ENCODE data around the gene NTF3.

The NTF3 gene

DNA sequence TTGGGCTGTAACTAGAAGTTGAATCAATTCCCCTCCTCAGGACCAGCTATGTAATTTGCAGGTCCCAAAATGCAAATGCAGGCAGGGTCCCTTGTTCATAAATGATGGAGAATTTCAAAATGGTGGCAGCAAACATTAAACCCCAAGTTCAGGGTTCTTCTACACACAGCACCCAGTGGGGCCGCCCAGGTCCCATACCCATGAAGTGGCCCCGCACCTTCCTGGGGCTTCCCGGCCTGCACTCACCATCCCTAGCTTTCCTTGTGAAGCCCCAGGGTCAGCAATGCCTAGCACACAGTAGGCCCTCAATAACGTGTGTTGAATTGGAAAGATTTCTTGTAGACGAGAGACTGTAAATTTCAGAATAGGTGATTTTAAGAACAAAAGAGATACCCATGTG lies 76.0 kb downstream of the NTF3 start:
- Histone ChIP-seq H3K27ac (ENCODE audit: insufficient read depth, low read length, poor library complexity, severe bottlenecking) (no peak overlapping the region), H3K4me1 (ENCODE audit: control insufficient read depth, insufficient read depth, low read length, poor library complexity, severe bottlenecking) (no peaks in the 10 kb centered on the region), H3K9me3 (ENCODE audit: control insufficient read depth, low read length) (no peaks in the 10 kb centered on the region), H3K27me3 (replicated peaks; ENCODE audit: control insufficient read depth, insufficient read depth, low read length, poor library complexity, severe bottlenecking) (no peaks in the 10 kb centered on the region), H3K4me3 (ENCODE audit: insufficient read depth, low read depth, low read length, poor library complexity, severe bottlenecking) (no peak overlapping the region), H3K36me3 (ENCODE audit: control insufficient read depth, insufficient read depth, low read length) (no peaks in the 10 kb centered on the region)
- no peak for DNase-seq

DNA sequence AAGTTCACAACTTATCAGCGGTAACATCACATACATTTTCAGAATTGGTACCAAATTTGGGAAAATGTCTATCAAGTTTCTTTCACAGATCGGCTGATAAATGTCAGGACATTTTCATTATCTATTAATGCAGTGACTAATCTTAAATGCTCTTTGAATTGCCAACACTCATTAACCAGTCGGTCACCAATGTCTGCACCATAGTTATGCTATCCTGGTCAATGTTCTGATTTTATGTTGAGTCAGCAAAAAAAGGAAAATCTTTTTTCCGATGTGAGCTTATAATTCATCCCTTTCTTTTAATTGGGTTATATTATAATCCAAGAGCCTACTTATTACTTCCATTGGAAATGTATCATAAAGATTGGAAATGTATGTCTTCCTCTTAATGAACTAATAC lies 77.2 kb downstream of the NTF3 start:
- Histone ChIP-seq H3K9me3 (ENCODE audit: control insufficient read depth, low read length) (no peaks in the 10 kb centered on the region), H3K27ac (ENCODE audit: insufficient read depth, low read length, poor library complexity, severe bottlenecking) (no peak overlapping the region), H3K4me3 (ENCODE audit: insufficient read depth, low read depth, low read length, poor library complexity, severe bottlenecking) (no peak overlapping the region), H3K27me3 (replicated peaks; ENCODE audit: control insufficient read depth, insufficient read depth, low read length, poor library complexity, severe bottlenecking) (no peaks in the 10 kb centered on the region), H3K4me1 (ENCODE audit: control insufficient read depth, insufficient read depth, low read length, poor library complexity, severe bottlenecking) (no peaks in the 10 kb centered on the region), H3K36me3 (ENCODE audit: control insufficient read depth, insufficient read depth, low read length) (no peaks in the 10 kb centered on the region)
- DNase-seq = no peak

- no peak for DNase-seq
- H3K36me3 ChIP-seq (ENCODE audit: control insufficient read depth, insufficient read depth, low read length) = no peaks in the 10 kb centered on the region
- no peaks in the 10 kb centered on the region for H3K9me3 ChIP-seq (ENCODE audit: control insufficient read depth, low read length)
- no peak overlapping the region for H3K27ac ChIP-seq (ENCODE audit: insufficient read depth, low read length, poor library complexity, severe bottlenecking)
- H3K4me1 ChIP-seq (ENCODE audit: control insufficient read depth, insufficient read depth, low read length, poor library complexity, severe bottlenecking) = no peaks in the 10 kb centered on the region
- no peaks in the 10 kb centered on the region for H3K27me3 ChIP-seq (replicated peaks; ENCODE audit: control insufficient read depth, insufficient read depth, low read length, poor library complexity, severe bottlenecking)
- no peak overlapping the region for H3K4me3 ChIP-seq (ENCODE audit: insufficient read depth, low read depth, low read length, poor library complexity, severe bottlenecking)
These were observed 77.6 kb downstream of the NTF3 start for GRCh38 chr12:5509557-5509956.

DNA sequence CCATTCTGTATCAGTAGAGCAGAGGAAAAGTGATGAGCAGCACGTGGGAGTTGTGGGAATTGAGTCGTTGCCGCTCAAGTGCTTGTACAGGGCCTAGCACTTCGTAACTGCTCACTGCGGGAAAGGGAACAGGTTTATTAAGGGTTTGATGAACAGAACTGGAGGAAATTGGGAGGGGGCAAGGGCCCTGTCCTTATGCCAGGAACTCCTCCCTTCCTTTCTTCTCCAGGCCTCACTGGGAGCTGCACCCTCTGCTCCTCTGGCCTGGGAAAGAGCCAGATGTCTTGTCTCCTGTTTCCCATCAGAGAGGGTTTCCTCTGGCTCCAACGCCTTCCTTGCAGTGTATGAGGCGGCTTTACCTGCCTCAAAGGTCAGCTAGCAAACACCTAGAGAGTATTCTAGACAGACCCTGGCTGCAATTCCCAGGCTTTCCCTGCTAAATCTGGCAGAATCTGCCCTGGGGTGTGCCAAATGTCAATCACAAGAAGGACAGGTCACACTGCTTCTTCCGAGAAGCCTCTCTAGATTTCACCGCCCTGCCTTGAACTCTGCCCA lies 78.4 kb downstream of the NTF3 start:
- Histone ChIP-seq H3K36me3 (ENCODE audit: control insufficient read depth, insufficient read depth, low read length) (no peaks in the 10 kb centered on the region), H3K9me3 (ENCODE audit: control insufficient read depth, low read length) (no peaks in the 10 kb centered on the region), H3K27ac (ENCODE audit: insufficient read depth, low read length, poor library complexity, severe bottlenecking) (no peak overlapping the region), H3K4me1 (ENCODE audit: control insufficient read depth, insufficient read depth, low read length, poor library complexity, severe bottlenecking) (no peaks in the 10 kb centered on the region), H3K27me3 (replicated peaks; ENCODE audit: control insufficient read depth, insufficient read depth, low read length, poor library complexity, severe bottlenecking) (no peaks in the 10 kb centered on the region), H3K4me3 (ENCODE audit: insufficient read depth, low read depth, low read length, poor library complexity, severe bottlenecking) (no peak overlapping the region)
- no peak for DNase-seq

- no peak overlapping the region for H3K4me3 ChIP-seq (ENCODE audit: insufficient read depth, low read depth, low read length, poor library complexity, severe bottlenecking)
- no peaks in the 10 kb centered on the region for H3K36me3 ChIP-seq (ENCODE audit: control insufficient read depth, insufficient read depth, low read length)
- no peaks in the 10 kb centered on the region for H3K9me3 ChIP-seq (ENCODE audit: control insufficient read depth, low read length)
- no peaks in the 10 kb centered on the region for H3K27me3 ChIP-seq (replicated peaks; ENCODE audit: control insufficient read depth, insufficient read depth, low read length, poor library complexity, severe bottlenecking)
- H3K27ac ChIP-seq (ENCODE audit: insufficient read depth, low read length, poor library complexity, severe bottlenecking) = no peak overlapping the region
- no peaks in the 10 kb centered on the region for H3K4me1 ChIP-seq (ENCODE audit: control insufficient read depth, insufficient read depth, low read length, poor library complexity, severe bottlenecking)
- DNase-seq = no peak
These were observed 79.3 kb downstream of the NTF3 start for GRCh38 chr12:5511256-5511643.

DNA sequence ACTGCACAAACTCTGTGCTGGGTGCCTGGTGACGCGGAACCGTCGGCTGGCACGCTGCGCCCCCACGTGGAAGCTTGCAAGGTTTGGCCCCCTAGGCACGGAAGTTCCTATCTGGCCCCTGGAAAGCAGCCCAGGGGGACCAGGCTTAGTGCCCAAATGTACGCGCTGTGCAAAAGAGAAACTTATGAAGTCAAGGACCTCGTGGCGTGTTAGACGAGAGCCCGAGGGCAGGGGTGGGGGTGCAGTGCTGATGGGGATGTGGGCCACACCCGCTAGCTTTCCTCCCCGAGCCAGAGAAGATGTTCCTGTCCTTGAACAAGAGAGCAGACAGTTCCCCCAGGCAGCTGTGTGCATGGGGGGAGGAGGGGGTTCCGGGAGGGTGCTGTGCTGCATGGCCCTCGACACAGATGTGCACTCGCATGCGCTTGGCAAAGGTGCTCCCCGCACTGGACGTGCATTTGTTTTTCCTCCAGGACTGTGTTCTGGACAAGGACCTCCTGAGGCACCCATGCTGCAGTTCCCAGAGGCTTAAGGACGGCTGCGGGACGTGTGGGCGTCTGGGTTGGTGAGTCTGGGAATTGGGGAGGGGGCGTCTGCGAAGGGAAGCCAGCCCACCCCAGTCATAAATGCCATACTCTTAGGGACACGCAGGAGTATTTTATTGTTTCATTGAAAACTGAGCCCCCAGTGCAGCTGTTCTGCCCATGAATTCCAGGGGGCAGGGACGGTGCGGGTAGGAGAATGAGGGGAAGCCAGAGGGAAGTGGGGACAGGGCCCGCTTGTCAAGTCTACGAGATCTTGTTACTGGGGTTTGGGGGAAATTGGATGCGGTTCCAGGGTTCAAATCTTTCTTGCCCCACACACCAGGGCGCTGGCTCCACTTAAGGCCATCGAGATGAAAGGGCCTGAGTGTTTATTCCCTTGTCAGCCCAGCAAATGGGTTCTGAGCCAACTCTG lies 80.0 kb downstream of the NTF3 start:
- no peak for DNase-seq
- H3K4me1 ChIP-seq (ENCODE audit: control insufficient read depth, insufficient read depth, low read length, poor library complexity, severe bottlenecking) = no peaks in the 10 kb centered on the region
- H3K36me3 ChIP-seq (ENCODE audit: control insufficient read depth, insufficient read depth, low read length) = no peaks in the 10 kb centered on the region
- no peaks in the 10 kb centered on the region for H3K9me3 ChIP-seq (ENCODE audit: control insufficient read depth, low read length)
- no peaks in the 10 kb centered on the region for H3K27me3 ChIP-seq (replicated peaks; ENCODE audit: control insufficient read depth, insufficient read depth, low read length, poor library complexity, severe bottlenecking)
- H3K27ac ChIP-seq (ENCODE audit: insufficient read depth, low read length, poor library complexity, severe bottlenecking) = no peak overlapping the region
- no peak overlapping the region for H3K4me3 ChIP-seq (ENCODE audit: insufficient read depth, low read depth, low read length, poor library complexity, severe bottlenecking)

DNA sequence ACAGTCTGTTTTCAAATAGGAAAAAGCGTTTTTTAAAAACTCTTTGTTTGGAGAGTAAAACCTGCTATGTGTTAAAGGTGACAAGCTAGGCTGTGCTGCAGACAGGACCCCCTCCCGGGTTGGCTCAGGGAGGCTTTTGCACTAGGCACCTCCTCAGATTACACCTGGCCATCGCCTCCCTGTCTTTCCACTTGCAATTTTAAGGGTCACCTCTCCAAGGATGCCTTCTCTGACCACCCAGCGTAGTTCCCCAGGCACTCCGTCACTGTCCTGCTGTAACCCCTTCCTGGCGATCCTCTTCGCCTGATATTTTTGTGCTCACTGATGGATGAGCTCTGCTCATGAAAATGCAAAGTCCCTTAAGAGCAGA lies 80.7 kb downstream of the NTF3 start:
- H3K27me3 ChIP-seq (replicated peaks; ENCODE audit: control insufficient read depth, insufficient read depth, low read length, poor library complexity, severe bottlenecking) = no peaks in the 10 kb centered on the region
- no peak for DNase-seq

DNA sequence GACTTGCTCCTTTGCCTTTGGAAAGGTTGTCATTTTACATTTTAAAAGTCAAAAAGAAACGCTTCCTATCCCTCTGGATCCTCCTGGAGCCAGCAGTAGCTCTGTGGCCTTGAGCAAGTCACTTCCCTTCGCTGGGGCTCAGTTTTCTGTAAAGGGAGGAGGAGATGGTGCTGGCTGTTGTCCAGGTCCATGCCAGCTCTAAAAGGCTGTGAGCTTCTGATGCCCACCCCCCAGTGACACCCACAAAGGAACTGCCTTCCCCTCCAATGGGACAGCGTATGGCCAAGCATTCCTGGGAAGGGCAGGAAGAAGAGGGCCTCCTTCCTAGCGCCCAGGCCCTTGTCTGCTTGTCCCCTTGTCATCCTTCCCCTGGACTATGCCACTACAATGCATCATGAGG lies 81.5 kb downstream of the NTF3 start:
- H3K27ac ChIP-seq (ENCODE audit: insufficient read depth, low read length, poor library complexity, severe bottlenecking) = no peak overlapping the region
- DNase-seq = no peak
- H3K36me3 ChIP-seq (ENCODE audit: control insufficient read depth, insufficient read depth, low read length) = no peaks in the 10 kb centered on the region
- no peaks in the 10 kb centered on the region for H3K4me1 ChIP-seq (ENCODE audit: control insufficient read depth, insufficient read depth, low read length, poor library complexity, severe bottlenecking)
- no peaks in the 10 kb centered on the region for H3K9me3 ChIP-seq (ENCODE audit: control insufficient read depth, low read length)
- H3K4me3 ChIP-seq (ENCODE audit: insufficient read depth, low read depth, low read length, poor library complexity, severe bottlenecking) = no peak overlapping the region
- H3K27me3 ChIP-seq (replicated peaks; ENCODE audit: control insufficient read depth, insufficient read depth, low read length, poor library complexity, severe bottlenecking) = no peaks in the 10 kb centered on the region

More for the DNA sequence above, 80.7 kb downstream of the NTF3 start:
- H3K36me3 ChIP-seq (ENCODE audit: control insufficient read depth, insufficient read depth, low read length) = no peaks in the 10 kb centered on the region
- no peak overlapping the region for H3K4me3 ChIP-seq (ENCODE audit: insufficient read depth, low read depth, low read length, poor library complexity, severe bottlenecking)
- no peak overlapping the region for H3K27ac ChIP-seq (ENCODE audit: insufficient read depth, low read length, poor library complexity, severe bottlenecking)
- no peaks in the 10 kb centered on the region for H3K4me1 ChIP-seq (ENCODE audit: control insufficient read depth, insufficient read depth, low read length, poor library complexity, severe bottlenecking)
- H3K9me3 ChIP-seq (ENCODE audit: control insufficient read depth, low read length) = no peaks in the 10 kb centered on the region

DNA sequence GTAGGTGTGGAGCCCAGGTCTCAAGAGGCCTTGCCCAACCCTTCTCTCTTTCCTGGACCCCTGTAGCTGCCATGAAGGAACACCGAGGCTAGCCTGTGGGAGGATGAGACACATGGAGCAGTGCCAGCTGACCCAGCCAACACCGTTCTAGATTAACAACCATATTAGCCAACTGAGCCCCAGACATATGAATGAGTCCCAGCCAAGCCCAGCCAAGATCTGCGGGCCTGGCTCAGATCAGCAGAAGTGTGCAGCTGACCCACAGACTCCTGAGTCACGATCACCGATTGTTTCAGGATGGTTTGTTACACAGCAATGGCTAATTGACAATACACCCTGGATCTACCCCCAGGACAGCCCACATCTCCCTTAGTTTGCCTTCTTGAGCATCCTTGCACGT lies 82.1 kb downstream of the NTF3 start:
- H3K27me3 ChIP-seq (replicated peaks; ENCODE audit: control insufficient read depth, insufficient read depth, low read length, poor library complexity, severe bottlenecking) = no peaks in the 10 kb centered on the region
- H3K27ac ChIP-seq (ENCODE audit: insufficient read depth, low read length, poor library complexity, severe bottlenecking) = no peak overlapping the region
- no peak overlapping the region for H3K4me3 ChIP-seq (ENCODE audit: insufficient read depth, low read depth, low read length, poor library complexity, severe bottlenecking)
- DNase-seq = no peak
- no peaks in the 10 kb centered on the region for H3K36me3 ChIP-seq (ENCODE audit: control insufficient read depth, insufficient read depth, low read length)
- H3K4me1 ChIP-seq (ENCODE audit: control insufficient read depth, insufficient read depth, low read length, poor library complexity, severe bottlenecking) = no peaks in the 10 kb centered on the region
- no peaks in the 10 kb centered on the region for H3K9me3 ChIP-seq (ENCODE audit: control insufficient read depth, low read length)

GRCh38 chr12:5514545-5514944 lies 82.6 kb downstream of the NTF3 start:
- no peak overlapping the region for H3K27ac ChIP-seq (ENCODE audit: insufficient read depth, low read length, poor library complexity, severe bottlenecking)
- no peaks in the 10 kb centered on the region for H3K4me1 ChIP-seq (ENCODE audit: control insufficient read depth, insufficient read depth, low read length, poor library complexity, severe bottlenecking)
- no peak for DNase-seq
- no peaks in the 10 kb centered on the region for H3K27me3 ChIP-seq (replicated peaks; ENCODE audit: control insufficient read depth, insufficient read depth, low read length, poor library complexity, severe bottlenecking)
- H3K4me3 ChIP-seq (ENCODE audit: insufficient read depth, low read depth, low read length, poor library complexity, severe bottlenecking) = no peak overlapping the region
- H3K36me3 ChIP-seq (ENCODE audit: control insufficient read depth, insufficient read depth, low read length) = no peaks in the 10 kb centered on the region
- no peaks in the 10 kb centered on the region for H3K9me3 ChIP-seq (ENCODE audit: control insufficient read depth, low read length)
